Measurements from ENCODE around the gene SNAP47.
A peak's percentile ranks its signal among the peaks of the same experiment; 100 is the strongest.

Gene SNAP47

GRCh38 chr1:227769936-227770494, 34.8 kb downstream of the SNAP47 start:
- no peak for DNase-seq

- no peak for DNase-seq
Observed at GRCh38 chr1:227770812-227771211, 35.6 kb downstream of the SNAP47 start.

- DNase-seq: no peak
Observed at GRCh38 chr1:227771326-227771725, 36.1 kb downstream of the SNAP47 start.

GRCh38 chr1:227771771-227772170, 36.5 kb downstream of the SNAP47 start:
- no peak for DNase-seq

- DNase-seq: no peak
Observed at GRCh38 chr1:227773558-227773957, 38.3 kb downstream of the SNAP47 start.

- DNase-seq: no peak
Observed at GRCh38 chr1:227774051-227774731, 39.0 kb downstream of the SNAP47 start.

- no peak for DNase-seq
Observed at GRCh38 chr1:227774821-227775661, 39.8 kb downstream of the SNAP47 start.

- DNase-seq: no peak
Observed at GRCh38 chr1:227775841-227776240, 40.6 kb downstream of the SNAP47 start.

GRCh38 chr1:227776331-227776771, 41.1 kb downstream of the SNAP47 start:
- DNase-seq: no peak

GRCh38 chr1:227777156-227777555, 41.9 kb downstream of the SNAP47 start:
- no peak for DNase-seq

GRCh38 chr1:227777646-227778045, 42.4 kb downstream of the SNAP47 start:
- no peak for DNase-seq

- no peak for DNase-seq
Observed at GRCh38 chr1:227778401-227778947, 43.2 kb downstream of the SNAP47 start.

- no peak for DNase-seq
Observed at GRCh38 chr1:227779021-227779441, 43.8 kb downstream of the SNAP47 start.

- no peak for DNase-seq
Observed at GRCh38 chr1:227779685-227780084, 44.5 kb downstream of the SNAP47 start.

- DNase-seq: no peak
Observed at GRCh38 chr1:227780101-227781044, 45.1 kb downstream of the SNAP47 start.

GRCh38 chr1:227781314-227781930, 46.2 kb downstream of the SNAP47 start:
- DNase-seq: peak; percentile 0

- DNase-seq: peak; percentile 0
Observed at GRCh38 chr1:227782226-227782625, 47.0 kb downstream of the SNAP47 start.

- DNase-seq: no peak
Observed at GRCh38 chr1:227785094-227785804, 50.0 kb downstream of the SNAP47 start.

GRCh38 chr1:227785805-227786671, 50.8 kb downstream of the SNAP47 start:
- DNase-seq: no peak

Data from stimulated activated CD4-positive, alpha-beta T cell treated with anti-CD3 and anti-CD28 coated beads, Interleukin-4, amount 100 ng/mL, for 24 hours (primary cell).